Measurements from ENCODE around the gene SPATA13. TPM values are rescaled to one million over a fixed set of nuclear protein-coding genes. Genes with fewer than 3 reads are reported as not detected.

SPATA13 gene
- total RNA-seq, 2 donors from 2014 or later: 85.2 to 163 TPM

GRCh38 chr13:24280720-24281119, 120.2 kb downstream of the SPATA13 start:
- WGBS: 83% methylated on average over 7 of the region's 7 CpGs
- no peak overlapping the region for H3K4me3 ChIP-seq
- TF ChIP-seq POLR2AphosphoS5 (IDR thresholded peaks at IDR 0.05) (no peak), CTCF (IDR thresholded peaks at IDR 0.05) (no peak), POLR2A (IDR thresholded peaks at IDR 0.05) (no peak)
- no peaks in the 10 kb centered on the region for H3K27me3 ChIP-seq (replicated peaks; ENCODE audit: insufficient read depth)
- H3K4me1 ChIP-seq (replicated peaks): no peaks in the 10 kb centered on the region
- no peaks in the 10 kb centered on the region for H3K9me3 ChIP-seq
- intact Hi-C loops (cut with DNase I): no loop called here
- DNase-seq (ENCODE audit: low spot score): no peak
- no peak overlapping the region for H3K27ac ChIP-seq
- H3K36me3 ChIP-seq: no peaks in the 10 kb centered on the region

GRCh38 chr13:24281188-24282008, 120.9 kb downstream of the SPATA13 start:
- H3K27me3 ChIP-seq (replicated peaks; ENCODE audit: insufficient read depth): no peaks in the 10 kb centered on the region
- H3K9me3 ChIP-seq: no peaks in the 10 kb centered on the region
- H3K4me1 ChIP-seq (replicated peaks): no peaks in the 10 kb centered on the region
- H3K36me3 ChIP-seq: peaks cover 0 to 3% of the 10 kb centered on the region in 2 donors
- 93% methylated on average over 18 of the region's 18 CpGs for whole genome bisulfite sequencing
- H3K4me3 ChIP-seq: no peak overlapping the region
- TF ChIP-seq CTCF (IDR thresholded peaks at IDR 0.05) (no peak), POLR2A (IDR thresholded peaks at IDR 0.05) (no peak), POLR2AphosphoS5 (IDR thresholded peaks at IDR 0.05) (no peak)
- H3K27ac ChIP-seq: no peak overlapping the region
- intact Hi-C loops (cut with DNase I): no loop called here
- no peak for DNase-seq (ENCODE audit: low spot score)

GRCh38 chr13:24282256-24282655, 121.7 kb downstream of the SPATA13 start:
- TF ChIP-seq POLR2AphosphoS5 (IDR thresholded peaks at IDR 0.05): no peak
- no peak for TF ChIP-seq POLR2A (IDR thresholded peaks at IDR 0.05)
- no peak for TF ChIP-seq CTCF (IDR thresholded peaks at IDR 0.05)
- H3K4me1 ChIP-seq (replicated peaks): no peaks in the 10 kb centered on the region
- no peaks in the 10 kb centered on the region for H3K9me3 ChIP-seq
- H3K27me3 ChIP-seq (replicated peaks; ENCODE audit: insufficient read depth): no peaks in the 10 kb centered on the region
- WGBS: 79% methylated on average over 4 of the region's 4 CpGs
- no peak overlapping the region for H3K27ac ChIP-seq
- intact Hi-C loops (cut with DNase I): no loop called here
- no peak for DNase-seq (ENCODE audit: low spot score)
- H3K36me3 ChIP-seq: peaks cover 0 to 7% of the 10 kb centered on the region in 2 donors
- H3K4me3 ChIP-seq: no peak overlapping the region

GRCh38 chr13:24284889-24285565, 124.5 kb downstream of the SPATA13 start:
- intact Hi-C loops (cut with DNase I): no loop called here
- no peaks in the 10 kb centered on the region for H3K27me3 ChIP-seq (replicated peaks; ENCODE audit: insufficient read depth)
- no peaks in the 10 kb centered on the region for H3K4me1 ChIP-seq (replicated peaks)
- no peak overlapping the region for H3K4me3 ChIP-seq
- H3K36me3 ChIP-seq: peaks cover 3 to 7% of the 10 kb centered on the region in 2 donors
- WGBS: 82% methylated on average over 10 of the region's 10 CpGs
- H3K9me3 ChIP-seq: no peaks in the 10 kb centered on the region
- DNase-seq (ENCODE audit: low spot score): no peak
- no peak for TF ChIP-seq POLR2A (IDR thresholded peaks at IDR 0.05)
- TF ChIP-seq CTCF (IDR thresholded peaks at IDR 0.05): no peak
- TF ChIP-seq POLR2AphosphoS5 (IDR thresholded peaks at IDR 0.05): no peak
- no peak overlapping the region for H3K27ac ChIP-seq
